DMS114 treated with DMSO at 0.1 percent for 48 hours (cell line): Measurements from ENCODE around the gene KDM2B.
"Not testable (repeated sequence)": the region's sequence is repeated elsewhere in the genome, so short reads cannot be mapped to it uniquely, and the experiment has no call there.

ENCODE experiments used
- DNase-seq: peaks from one replicate; lab custom pipeline; 2025; ENCODE audit not compliant: unreplicated experiment; lab: John Stamatoyannopoulos, UW

KDM2B gene

DNA sequence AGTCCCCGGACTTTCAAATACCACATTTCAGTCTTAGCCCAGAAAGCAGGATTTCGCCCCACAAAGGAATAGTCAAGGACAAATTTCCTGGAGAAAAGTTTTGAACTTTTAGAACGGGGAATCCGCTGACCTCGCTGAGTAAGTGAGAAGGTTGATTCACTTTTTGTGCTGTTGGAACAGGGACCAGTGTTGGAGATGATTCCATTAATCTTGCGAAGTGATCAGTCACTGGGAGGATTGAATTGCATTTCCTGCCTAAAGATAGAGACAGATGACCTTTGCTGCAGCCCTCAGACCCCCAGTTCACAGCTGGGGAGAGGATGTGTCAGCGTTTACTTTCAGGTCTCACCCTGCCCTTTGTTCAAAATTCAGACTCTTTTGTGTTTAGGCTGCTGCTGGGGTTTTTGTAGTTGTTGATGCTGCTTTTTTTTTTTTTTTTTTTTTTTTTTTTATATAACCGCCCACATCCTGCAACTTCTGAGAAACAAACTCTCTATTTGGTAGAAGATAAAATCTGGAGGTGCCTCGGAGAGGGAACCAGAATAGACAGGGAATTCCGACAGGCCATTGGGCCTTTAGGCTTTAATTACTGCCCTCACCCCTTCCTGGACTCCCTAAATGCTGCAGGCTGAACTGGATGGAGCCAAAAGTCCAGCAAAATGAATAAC, 9.8 kb upstream of the KDM2B start:
- DNase-seq: no peak

DNA sequence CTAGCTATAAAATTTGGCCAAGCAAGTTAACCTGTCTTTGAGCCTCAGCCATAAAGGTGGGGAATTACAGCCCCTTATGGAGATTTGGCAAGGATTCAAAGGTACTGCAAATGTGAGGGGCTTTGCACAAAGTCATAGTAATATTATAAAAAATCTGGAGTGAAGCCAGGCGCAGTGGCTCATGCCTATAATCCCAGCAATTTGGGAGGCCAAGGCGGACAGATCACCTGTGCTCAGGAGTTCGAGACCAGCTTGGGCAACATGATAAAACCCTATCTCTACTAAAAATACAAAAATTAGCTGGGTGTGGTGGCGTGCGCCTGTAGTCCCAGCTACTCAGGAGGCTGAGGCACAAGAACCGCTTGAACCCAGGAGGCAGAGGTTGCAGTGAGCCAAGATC, 4.1 kb upstream of the KDM2B start:
- DNase-seq: not testable (repeated sequence)

DNA sequence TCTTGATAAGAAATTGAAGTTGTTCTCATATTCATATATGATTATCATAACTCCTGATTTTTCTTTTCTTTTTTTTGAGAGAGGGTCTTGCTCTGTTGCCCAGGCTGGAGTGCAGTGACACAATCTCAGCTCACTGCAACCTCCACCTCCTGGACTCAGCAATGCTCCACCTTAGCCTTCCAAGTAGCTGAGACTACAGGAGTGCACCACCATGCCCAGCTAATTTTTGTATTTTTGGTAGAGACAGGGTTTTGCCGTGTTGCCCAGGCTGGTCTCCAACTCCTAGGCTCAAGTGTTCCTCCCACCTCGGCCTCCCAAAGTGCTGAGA, 2.5 kb upstream of the KDM2B start:
- DNase-seq: not testable (repeated sequence)

DNA sequence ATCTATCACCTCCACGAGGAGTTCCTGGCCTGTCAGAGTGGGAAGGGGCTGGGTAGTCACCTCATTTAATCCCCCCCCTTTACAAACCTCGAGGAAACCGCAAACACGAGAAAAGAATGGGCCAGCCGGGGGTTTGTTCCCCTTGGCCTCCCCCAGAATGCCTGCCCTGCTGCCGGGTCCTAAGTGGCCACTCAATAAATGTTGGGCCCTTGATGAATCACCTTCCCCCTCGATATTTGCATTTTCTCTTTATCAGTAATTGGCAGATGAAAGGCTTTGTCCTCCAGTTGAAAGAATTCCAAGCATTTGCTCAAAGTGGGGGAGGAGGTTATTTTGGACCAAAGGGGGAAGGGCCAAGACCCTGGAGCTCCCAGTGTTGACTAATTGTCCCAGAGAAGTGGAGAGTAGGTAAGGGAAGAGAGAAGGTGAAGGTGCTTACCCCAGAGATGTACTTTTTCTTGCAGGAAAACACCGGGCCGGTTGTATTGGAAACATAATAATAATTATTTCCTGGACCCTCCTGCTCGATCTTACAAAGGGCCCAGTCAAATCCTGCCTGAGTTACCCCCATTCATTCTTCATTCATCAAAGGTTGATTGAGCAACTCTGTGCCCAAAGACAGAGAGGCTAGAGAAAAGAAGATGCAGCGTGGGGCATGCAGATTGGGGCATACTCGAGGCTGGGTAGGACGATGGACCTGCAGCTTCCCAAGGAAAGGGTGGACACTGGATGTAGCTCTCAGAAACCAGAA, 1.9 kb upstream of the KDM2B start:
- no peak for DNase-seq

DNA sequence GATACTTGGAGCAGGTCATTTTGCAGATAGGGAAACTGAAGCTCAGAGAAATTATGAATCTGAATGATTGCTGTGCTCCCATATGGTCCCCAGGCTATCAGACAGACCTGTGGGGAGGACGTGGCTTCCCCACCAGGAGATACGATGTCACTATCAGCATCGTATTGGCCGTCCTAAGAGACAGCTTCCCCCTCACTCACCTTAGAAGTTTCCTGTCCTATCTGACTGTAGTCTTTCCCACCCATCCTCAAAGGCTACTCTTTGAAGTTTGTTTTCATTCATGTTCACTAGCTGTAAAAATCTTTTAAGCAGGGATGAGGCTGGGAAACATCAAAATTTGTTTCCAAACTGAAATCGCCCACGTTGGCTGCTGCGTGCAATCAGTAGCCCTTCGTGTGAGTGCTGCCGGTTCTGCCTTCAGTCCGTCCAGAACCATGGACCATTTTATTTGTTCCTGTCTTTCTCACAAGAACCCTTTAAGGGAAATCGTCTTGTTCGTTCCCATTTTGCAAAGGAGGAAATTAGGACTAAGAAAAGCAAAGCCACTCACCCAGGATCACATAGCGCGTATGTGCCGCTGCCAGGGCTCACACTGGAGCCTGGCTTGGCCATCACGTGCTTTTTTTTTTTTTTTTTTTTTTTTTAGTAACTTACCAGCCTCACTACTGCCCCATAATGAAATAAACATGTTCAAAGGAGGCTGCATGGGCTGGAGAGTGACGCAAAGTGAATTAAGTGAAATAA, 1.0 kb upstream of the KDM2B start:
- DNase-seq: no peak

DNA sequence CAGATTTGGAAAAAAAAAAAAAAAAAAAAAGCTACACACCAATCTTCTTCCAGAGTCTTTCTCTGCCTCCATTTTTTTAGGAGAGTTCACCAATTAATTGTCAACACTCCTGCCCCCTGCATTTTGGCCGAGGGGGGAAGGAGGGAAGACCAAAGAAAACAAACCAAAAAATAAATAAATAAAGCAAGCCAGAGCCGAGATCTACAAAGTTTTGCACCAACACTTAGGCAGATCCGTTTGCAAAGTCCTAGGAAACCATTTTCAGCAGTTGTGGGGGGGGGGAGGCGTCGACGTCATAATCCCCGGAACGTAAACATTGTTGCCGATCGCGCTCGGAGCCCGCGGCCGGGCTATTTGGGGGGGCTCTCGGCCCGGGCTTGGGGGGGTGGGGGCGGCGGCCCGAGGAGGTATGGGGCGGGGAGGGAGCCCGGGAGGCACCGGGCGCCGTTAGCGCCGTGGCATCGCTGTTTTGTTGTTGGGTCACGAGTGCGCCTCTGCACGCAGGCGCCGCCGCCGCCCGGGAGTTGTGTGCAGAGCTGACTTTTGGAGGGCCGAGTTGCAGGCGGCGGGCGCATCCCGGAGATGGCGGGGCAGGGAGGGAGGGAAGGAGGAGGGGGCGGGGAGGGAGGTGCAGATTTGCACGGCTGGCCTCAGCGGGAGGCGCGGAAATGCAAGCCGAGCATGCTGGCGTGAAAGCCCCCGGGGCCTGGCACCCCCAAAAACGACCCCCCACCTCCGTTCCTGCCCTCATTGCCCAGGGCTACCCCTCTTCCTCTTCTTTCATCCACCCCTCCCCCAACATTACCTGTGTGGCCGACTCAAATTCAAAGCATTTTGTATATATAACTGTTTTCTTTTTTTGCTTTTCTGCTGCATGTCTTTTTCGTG, 598 bp downstream of the KDM2B start:
- peak; percentile 61 for DNase-seq

DNA sequence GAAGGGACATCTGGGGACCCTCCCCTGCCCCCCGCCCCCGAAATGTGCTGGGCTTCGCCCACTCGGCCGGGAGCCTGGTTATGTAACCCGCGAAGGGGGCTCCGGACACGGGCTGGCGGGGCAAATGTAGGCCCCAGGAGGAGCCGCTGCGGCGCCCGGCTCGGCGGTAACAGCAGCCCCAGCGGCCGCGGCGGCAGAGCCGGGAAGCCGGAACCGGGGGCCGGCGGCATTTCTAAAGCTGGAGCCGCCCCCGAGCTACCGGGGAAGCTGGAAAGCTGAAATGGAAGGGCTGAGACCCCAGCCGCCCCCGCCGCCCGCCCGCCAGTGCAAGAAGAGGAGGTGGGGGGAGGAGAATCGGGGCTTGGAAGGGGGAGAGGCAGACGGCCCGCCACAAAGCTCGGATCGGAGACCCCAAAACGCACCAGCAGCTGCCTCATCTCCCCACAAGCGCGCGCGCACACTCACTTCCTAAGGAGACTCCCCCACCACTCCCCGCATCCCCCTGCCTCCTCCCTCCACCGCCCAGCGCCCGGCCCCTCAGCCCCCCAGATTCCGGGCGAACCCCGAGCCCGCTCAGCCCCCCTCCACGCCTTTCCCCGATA, 1.5 kb downstream of the KDM2B start:
- DNase-seq: no peak

DNA sequence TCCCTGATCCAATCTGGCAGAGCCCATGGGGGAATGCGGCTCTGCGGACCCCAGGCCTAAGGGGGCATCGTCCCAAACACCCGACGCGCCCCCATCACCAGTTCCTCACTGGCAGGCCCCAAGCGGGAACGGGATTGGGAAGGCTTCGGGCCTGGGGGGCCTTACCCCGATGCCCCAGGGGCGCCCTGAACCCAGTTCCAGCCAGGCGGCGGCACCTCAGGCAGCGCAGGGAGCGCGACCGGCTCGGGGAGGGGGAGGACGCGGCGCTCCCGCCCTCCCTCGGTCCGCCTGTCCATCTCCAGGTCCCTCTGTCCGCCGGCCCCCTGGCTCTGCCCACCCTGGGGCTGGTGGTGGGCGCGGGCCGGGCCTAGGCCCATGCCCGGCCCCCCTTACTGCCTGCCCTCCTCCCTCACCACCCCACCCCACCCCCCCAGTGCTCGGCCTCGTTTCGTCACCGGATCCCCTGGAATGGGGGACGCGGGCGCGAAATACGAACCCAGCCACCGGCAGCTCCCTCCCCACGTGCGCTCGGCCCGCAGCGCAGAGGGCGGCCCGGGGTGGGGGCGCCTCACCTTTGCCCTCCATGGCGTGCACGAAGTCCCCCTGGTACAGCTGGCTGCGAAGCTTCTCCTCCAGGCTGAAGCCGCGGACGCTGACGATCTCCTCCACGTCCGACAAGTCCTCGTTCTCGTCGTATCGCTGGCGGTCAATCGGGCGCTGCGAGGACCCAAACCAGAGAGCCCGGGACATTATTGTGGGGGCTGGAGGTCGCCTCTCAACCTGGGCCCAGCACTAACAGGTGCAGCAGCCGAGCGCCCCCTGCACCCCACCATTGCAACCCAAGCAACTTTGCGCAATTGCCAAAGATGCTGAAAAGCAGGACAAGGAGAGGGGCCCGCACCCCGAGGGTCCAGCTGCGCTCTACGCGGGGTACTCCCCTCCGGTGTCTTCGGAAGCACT, 2.3 kb downstream of the KDM2B start:
- DNase-seq: no peak

DNA sequence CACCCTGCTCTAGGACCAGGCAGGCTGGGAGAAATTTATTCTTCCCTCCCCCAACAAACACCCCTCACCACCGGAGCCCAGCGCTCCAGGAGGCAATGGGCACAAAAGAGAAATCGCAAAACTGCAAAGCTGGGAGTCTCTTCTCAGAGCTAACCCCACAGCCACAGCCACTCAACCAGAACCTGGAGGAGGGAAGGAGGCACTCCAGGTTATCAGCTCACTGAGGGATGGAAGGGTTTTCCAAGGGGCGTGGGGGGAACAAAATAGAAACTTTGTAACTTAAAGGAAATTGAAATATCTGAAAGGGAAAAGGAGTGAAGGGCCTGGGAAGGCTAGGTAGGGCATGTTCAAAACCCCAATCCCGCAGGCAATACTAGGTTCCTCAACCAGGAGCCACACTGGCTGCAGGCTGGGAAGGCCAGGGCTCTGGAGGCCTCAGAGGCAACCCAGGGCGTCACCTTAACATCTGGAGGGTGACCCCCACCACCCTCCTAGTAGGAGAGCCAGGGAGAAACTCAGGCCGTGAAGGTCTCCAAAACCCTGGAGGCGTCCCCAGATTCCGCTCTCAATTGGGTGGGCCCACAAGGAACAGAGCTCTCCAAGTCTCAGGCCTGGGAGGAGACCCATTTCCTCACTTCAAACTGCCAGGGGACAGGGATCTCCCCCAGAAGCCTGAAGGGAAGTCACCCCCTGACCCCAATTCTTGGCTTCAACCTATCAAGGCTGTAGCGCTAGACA, 3.2 kb downstream of the KDM2B start:
- no peak for DNase-seq

DNA sequence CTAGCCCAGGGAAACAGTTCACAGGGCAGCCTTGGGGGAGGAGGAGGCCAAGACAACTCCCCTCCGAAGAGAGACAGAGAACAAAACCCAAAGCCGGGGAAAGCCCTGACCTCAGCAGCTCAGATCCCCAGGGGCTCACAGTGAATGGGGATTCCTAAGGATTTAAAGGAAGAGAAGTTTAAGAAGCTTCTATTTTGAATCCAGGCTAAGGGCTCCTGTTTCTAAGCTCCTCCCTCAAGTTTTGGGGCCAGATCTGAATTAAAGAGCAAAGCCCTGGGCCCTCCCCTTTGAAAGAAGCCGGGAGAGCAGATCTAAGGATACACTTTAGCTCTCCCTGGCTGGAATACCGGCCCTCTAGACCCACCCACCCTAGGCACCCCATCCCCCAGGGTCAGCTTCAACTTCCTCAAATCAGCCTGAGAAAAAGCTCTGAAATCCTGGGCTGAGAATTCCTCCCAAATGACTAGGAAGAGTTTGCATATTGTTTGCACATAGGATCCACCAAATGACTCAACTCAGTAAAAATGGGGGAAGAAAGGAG, 3.9 kb downstream of the KDM2B start:
- no peak for DNase-seq

DNA sequence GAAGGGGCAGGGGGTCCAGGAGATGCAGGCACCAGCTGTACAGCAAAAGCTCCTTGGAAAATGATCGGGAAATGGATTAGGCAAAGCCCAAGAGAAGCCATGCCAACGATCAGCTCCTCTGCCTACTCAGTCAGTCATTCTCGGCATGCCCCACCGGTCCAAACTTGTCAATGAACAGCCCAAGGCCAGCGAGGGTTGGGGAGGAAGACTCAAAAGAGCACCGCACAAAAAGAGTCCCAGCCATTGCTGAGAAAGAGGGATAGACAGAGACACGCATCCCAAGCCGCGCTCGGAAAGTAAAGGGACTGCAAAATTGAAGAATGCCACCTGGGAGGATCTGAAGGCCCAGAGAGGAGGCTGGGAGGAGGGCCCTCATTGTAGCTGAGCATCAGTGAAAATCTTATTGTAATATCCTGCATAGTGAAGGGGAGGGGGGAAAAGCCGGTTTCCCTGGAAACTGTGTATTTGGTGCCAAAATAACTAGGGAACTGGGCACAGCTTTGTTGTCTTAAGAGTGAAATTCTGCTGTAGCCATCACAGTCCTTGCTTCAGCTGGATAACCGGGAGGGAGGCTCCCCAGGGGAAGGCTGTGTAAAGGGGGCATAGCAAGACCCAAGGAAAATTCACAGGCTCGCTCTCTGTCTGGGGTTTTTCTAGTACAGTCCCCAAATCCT, 4.7 kb downstream of the KDM2B start:
- DNase-seq: no peak

DNA sequence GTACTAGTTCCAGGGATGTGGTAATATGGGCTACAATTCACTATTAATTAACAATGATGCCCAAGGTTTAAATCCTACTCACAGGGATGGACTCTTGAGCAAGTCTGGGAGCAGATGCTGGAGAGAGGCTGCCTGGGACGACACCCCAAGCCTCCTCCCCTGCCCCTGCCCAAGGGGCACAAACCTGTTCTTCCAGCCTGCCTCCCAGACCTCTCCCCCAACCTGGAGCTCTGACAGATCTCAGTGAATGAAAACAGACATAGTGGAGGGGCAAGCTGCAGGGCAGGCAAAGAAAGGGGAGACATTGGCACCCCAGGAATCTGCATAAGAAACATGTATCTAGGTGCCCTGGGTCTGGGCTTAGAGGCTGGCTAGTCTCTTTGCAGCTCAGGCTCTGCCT, 5.8 kb downstream of the KDM2B start:
- no peak for DNase-seq

DNA sequence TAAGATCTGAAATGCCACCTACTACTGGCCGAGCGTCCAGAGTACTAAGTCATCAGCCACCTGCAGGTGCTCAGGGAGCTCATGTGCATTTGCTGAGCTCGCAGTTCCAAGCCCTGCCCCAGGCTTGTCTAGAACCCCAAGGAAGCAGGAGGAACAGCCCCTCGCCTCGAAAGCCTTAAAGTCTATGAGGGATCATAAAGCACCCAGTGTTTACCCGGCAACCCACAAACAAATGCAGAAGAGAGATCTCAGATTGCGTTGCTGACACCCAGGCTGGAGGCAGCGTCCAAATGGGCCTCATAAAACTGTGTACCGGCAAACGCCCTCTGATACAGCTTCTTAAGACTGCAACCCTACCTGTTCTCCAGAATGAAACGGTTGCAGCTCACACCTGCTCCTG, 6.8 kb downstream of the KDM2B start:
- no peak for DNase-seq

DNA sequence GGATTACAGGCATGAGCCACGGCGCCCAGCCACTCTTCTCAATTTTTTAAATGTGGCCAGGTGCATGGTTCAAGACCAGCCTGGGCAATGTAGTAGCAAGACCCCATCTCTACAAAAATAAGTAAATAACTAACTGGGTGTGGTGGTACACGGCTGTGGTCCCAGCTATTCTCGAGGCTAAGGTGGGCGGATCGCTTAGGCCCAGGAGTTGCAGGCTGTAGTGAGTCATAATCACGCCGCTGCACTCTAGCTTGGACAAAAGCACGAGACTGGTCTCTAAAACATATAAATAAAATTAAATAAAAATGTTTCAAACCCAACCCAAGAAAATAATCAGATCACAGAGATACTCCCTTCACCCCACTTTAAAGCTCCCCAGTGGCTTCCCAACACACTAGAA, 8.9 kb downstream of the KDM2B start:
- no peak for DNase-seq

DNA sequence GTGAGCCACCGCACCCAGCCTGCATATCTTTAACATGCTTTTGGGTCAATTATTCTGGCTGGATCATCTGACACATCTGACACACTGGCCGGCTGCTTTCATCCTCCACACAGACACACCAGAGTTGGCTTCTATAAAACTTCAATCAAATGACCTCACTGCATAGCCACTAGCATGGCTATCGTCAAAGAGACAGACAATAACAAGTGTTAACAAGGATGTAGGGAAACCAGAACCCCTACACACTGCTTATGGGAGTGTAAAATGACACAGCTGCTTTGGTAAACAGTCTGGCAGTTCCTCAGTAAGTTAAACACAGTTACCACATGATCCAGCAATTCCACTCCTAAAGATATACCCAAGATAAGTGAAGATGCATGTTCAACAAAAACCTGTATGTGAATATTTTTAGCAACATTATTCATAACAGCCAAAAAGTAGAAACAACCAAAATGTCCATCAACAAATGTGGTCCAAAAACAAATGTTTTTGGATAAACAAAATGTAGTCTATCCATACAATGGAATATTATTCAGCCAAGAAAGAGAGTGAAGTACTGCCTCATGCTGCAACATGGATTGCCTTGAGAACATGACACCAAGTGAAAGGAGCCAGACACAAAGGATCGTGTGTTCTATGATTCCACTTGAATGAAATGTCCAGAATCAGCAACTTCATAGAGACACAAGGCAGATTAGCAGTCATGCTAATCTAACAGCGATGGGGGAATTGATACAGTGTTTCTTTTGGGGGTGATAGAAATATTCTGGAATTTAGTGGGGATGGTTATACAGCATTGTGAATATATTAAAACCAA, 10.1 kb downstream of the KDM2B start:
- DNase-seq: no peak

DNA sequence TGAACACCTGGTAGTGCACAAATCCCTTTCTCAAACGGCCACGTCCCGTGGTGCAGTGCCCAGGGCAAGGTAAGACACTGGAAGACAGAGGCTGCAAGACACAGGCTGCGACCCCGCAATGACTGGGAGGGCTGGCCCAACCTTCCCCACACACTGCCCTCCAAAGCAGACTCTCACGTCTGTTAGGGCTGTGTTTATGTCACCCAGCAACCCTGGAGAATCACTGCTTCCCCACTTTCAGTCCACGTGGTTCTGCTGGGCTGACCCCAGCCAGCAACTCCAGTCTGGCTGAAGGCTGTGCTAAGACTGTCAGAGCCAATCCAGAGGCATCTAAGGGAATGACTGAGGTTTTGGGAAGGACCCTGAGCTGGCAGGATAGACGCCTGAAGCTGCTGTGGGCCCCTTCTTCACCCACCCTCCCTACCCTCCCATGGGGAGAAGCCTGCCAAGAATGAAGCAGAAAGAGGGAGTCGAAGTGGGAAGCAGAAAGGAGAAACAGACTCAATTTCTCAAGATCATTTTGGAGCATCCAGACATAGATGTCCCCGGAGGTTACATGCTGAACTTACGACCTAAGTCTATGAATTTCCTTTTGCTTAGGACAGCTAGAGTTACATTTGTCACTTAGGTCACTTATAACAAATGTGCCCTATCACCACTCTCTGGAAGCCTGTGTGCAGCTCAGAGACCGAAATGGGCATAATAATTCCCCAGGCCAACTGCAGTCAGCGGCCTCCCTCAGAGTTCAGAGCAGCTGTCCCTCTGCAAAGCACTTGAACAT, 11.7 kb downstream of the KDM2B start:
- no peak for DNase-seq

DNA sequence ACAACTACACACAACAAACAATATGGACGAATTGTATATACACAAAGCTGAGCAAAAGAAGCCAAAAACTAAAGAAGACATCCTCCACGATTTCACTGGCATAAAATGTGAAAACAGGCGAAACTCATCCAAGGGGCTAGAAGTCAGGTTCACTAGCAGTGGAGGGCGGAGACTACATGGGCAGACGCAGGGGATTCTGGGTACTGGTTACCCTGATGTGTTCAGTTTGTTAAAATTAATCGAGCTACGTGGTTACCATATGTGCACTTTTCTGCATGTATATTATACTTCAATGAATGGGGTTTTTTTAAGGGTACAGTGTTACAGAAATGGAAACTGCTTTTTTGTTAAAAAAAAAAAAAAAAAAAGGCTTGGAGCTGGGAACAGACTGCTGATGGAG, 12.3 kb downstream of the KDM2B start:
- DNase-seq: no peak
